NCI-H446 (cell line): Measurements from ENCODE around the gene HINT2.

ENCODE experiments used
- DNase-seq, 2 experiments: peaks; one replicate each; lab custom pipeline; 2025; lab: John Stamatoyannopoulos, UW

The HINT2 gene

DNA sequence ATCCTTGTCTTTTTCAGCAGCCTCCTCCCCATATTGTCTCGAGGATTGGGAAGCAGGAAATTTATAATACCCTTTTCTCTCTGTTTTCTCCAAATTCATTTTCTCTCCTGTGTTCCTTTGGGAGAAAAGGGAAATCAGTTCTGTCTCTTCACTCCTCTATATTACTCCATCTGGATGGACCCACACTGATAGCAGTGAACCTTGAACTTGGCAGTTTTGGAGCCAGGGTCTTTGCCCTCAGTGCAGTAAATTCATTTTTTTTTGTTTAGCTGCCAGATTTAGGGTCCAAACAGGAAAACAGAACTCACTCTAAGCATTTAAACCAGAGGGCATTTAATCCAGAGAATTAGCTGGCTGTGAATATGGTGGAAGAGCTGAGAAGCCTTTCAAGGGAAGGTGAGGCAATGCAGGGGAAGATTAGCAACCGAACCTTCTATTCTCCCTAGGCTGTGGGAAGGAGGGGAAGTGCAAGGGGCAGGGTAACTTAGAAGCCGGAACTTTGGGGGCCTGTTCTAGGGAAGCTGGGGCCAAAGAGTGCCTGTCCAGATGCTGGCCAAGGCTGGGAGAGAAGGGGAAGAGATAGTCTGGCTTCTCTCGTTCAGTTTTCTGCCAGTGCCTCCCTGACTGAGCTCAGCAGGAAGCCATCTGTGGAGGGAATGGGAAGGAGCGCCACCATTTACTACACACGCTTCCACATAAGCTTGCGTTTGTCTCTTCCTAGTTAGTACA, 39.8 kb downstream of the HINT2 start:
- peak in 1 of 2 experiments; percentile 62 for DNase-seq

DNA sequence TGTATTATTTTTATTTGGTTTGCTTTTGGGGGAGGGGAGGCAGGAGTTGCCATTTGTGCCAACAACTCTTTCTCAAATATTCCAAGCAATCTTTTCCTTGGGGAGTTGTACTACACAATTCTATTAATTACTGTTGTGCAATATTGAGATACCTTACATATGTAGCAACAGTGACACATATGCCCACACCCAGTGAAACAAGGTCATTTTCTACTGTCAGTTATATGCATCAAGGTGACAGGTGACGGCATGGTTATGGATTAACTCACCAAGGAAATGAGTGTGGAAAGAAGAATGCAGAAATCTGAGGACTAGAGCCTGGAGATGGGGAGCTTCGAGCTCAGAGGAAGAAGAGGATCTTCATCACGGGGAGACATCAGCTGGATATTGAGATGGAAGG, 42.9 kb downstream of the HINT2 start:
- DNase-seq, result no peak

DNA sequence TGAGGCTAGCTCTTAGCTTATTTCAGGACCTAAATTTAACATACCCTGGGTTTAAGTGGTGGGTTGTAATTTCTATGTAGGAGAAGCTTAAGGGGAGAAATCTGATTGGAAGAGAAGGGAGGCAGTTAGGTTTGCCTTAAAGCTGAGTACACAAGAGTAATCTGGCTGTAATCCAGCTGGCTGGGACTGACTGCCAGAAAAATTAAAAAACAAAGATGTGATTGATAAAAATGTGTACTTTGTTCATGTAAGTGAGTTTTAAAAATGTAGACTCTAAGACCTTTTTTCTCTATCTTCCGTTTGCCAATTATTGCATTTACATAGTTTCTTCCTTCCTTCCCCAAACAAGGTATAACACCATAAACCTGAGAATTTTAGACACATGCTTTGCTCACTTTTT, 43.3 kb downstream of the HINT2 start:
- DNase-seq, result peak in 1 of 2 experiments; percentile 54

DNA sequence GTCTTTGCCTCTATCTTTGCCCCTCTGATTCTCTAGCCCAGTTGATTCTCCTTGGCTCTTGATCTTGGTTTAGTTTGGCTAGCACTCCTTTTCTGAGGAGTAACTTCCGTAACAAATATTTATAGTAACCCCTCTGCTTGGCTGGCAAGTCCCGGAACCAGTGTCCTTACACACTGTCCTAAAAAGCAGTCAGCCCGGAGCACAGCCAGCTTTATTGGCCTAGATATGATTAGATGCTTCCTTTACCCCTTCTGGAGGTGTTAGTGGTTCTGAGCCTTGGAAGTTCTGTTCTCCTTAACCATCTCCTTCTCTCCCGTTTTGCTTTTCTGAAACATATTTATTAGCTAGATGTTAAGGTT, 43.8 kb downstream of the HINT2 start:
- peak in 1 of 2 experiments; percentile 21 for DNase-seq

DNA sequence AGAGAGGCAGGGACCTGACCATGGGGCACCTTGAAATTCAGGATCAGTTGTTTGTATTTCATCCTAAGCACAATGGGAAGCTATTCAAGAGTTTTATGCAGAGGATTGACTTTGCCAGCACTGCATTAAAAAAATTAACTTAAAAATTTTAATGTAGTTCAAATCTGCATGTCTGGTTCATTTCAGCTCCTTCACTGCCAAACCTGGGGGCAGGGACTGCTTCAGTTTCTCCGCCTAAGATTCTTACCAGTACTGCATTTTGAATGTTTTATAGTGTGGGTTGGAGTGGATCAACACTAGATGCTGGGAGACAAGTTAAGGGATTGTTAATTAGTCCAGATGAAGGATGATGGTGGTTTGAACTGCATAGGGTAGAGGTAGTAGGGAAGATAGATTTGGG, 45.1 kb downstream of the HINT2 start:
- no peak for DNase-seq

DNA sequence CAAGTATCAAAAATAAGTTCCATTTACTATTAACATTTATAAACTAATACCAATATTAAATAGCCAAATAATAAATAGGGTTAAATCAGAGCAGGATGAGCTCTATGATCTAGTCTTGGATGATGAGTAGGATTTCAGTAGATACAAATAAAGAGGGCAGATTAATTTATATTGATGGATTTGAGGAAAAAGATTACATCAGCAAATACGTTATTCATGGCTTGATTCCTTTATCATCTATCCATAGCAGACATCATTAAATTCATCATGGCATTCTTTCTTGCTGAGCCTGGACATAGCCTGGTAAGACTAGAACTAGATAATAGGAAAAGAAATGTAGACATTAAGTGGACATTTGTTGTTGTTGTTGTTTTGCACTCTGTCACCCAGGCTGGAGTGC, 47.4 kb downstream of the HINT2 start:
- DNase-seq, result no peak

DNA sequence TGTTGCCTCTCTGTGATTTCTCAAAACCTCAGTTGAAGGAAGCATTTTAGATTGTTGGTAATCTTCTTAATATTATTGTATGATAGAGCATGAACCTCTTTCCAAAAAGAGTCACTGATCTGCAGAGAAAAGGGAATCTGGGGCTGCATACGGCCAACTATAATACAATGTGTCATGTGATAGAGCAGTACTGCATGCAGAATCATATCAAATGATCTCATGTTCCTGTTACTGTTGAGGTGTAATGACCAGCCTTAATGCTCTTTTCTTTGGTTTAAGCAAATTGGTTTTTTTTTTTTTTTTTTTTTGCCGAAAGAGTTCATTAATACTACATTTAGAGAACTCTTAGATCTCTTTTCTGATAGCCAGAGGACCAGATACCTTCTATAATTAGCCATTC, 47.8 kb downstream of the HINT2 start:
- DNase-seq, result no peak

DNA sequence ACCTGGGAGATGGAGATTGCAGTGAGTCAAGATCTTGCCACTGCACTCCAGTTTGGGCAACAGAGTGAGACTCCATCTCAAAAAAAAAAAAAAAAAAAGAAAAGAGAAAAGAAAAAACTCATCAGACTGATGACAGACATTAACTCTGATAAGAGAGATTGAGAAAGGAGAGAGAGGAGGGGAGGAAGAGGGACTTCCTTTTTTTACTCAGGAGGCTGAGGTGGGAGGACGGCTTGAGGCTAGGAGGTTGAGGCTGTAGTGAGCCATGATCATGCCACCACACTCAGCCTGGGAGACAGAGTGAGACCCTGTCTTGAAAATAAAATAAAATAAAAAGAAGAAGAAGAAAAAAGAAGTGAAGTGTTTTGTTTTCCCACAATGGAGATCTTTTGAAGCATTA, 51.0 kb downstream of the HINT2 start:
- no peak for DNase-seq

DNA sequence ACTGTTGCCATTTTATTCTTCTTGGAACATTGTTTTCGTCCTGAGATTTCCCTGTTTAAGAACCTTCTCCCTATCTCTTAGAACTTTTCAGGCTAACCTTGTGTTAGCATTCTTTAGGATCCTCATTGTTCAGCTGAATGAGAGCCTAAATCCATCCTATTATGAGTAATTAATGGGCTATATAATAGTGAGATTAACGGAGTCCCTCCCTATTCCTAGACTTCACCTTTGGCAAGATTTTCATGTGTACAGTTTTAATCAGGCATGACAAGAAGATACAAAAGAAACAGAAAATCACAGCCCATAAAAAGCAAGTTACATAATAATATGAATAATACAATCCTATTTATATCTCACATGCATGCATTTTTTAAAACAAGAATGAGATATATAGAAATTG, 51.7 kb downstream of the HINT2 start:
- no peak for DNase-seq
